HG03460 (cell line): ENCODE measurements around the gene C11orf71.

Experiments used
- ATAC-seq: cut with Tn5 transposase; IDR thresholded peaks from one replicate; pipeline ENCODE4 v1.9.1; 2021; ENCODE audit not compliant: unreplicated experiment

Gene C11orf71

DNA sequence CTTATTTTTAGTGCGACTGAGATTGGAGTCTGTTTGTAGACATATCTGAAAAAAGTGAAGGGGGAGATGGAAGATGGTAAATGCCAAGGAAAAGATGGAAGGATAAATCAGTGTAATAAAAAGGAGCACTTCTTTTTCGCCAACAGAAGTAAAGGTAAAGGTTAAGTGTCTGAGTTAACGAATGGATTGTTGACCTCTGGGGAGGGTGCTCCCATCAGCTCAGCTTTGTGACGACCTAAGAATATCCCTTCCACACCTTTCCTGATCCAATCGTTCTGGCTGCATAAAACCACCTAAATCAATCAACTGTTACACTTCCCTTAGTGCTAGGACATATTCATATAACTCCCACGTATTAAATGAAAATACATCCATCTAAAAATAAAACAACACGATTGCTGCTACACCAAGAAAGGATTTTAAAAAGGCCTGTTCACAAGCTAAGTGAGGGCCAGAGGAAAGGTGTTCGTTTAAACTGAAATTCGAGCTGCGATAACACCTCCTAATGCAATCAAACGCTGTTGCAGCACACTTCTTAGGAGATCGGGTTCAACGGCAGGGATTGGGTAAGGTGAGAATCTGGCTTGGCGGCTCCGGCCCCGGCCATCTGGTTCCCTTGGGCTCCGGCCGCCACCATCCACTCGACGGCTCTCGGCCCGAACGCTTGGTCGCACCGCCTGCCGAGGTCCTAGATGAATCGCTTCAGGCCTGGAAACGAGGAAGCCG is 658 bp downstream of the C11orf71 start:
- peak; percentile 29 for ATAC-seq

- ATAC-seq, result no peak
These were observed 1.9 kb downstream of the C11orf71 start for GRCh38 chr11:114398303-114398920.

- ATAC-seq, result no peak
These were observed 2.8 kb downstream of the C11orf71 start for GRCh38 chr11:114397349-114397982.

DNA sequence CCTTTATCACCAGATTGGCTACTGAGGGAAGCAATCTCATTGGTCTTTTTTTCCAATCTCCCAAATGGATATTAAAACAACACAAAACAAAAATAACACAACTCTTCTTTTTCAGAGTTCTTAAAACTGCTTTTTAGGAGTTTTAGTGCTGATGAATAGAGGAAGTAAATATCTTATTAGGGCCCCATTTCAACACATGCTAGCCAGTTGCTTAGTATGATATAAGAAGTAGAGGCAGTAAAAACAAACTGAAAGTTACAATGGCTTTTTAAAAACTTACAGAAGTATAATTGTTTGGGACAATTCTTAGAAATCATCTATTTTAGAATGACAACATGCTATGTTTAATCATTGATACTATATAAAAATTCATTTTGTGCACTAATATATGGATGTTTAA is 3.4 kb downstream of the C11orf71 start:
- ATAC-seq, result no peak

GRCh38 chr11:114395736-114396135 is 4.6 kb downstream of the C11orf71 start:
- ATAC-seq, result no peak

- ATAC-seq, result no peak
These were observed 7.3 kb downstream of the C11orf71 start for GRCh38 chr11:114392735-114393667.

- no peak for ATAC-seq
These were observed 13.8 kb downstream of the C11orf71 start for GRCh38 chr11:114386545-114386944.

DNA sequence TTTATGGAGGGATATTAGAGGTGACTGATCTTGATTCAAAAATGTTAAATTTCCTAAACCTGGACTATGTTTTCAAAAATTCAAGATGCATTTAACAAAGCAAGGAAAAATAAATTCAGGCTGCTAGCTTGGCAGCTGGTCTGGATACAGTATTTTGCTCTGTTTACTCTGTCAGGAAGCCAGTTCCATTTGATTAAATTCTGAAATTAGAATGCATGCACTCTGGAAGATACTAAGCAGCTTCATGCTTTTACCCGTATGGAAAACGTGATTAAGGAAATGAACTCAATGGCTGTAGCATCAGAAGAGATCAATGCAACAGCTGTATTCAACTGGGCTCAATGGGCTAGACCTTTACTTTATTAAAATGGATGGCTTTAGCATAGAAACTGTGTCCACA is 14.2 kb downstream of the C11orf71 start:
- no peak for ATAC-seq

DNA sequence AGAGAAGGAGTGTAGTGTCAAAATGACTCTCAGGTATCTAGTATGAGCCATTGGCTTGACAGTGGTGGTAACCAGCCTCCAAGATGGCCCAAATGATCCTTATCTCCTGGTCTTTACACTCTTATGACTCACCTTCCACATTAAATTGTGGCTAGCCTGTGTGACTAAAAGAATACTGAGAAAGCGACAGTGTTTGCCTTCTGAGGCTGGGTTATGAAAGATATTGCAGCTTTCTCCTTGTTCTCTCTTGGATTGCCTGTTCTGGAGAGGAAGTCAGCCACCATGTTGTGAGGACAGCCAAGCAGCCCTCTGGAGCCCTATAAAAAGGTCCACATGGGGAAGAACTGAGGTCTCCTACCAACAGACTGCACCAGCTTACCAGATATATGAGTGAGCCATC is 15.8 kb downstream of the C11orf71 start:
- ATAC-seq, result no peak

GRCh38 chr11:114382509-114382908 is 17.8 kb downstream of the C11orf71 start:
- ATAC-seq, result no peak

DNA sequence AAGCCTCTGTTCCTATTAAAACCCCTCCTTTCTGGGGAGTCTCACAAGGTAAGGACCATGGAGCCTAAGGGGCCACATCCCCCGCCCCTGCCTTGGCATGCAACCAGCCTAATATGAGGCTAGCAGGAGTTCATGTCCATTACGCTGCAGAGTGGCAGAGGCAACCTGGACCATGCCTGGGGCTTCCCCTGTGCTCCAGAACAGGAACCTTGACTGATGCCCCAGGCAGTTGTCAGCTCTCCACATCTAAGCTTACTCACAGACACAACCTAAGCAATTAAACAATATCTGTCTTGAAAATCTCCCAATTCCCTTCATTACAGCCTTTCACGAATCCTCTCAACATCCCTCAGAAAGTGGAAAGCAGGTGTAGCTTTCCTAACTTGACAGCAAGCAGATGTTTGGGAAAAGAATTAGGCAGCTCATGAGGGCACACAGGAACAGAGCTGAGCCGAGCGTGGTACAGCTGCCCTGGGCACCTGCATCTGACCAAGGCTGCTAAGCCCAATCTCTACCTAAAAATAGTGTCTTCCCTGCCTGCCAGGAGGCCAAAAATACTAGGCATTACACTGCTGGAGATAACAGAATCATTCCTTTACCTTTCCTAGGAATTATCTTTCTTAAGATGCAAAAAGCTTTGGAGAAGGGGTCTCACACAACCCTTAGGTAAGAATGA is 20.8 kb downstream of the C11orf71 start:
- ATAC-seq, result no peak

GRCh38 chr11:114377612-114378267 is 22.6 kb downstream of the C11orf71 start:
- ATAC-seq, result no peak

- ATAC-seq, result no peak
These were observed 25.3 kb downstream of the C11orf71 start for GRCh38 chr11:114375052-114375451.

DNA sequence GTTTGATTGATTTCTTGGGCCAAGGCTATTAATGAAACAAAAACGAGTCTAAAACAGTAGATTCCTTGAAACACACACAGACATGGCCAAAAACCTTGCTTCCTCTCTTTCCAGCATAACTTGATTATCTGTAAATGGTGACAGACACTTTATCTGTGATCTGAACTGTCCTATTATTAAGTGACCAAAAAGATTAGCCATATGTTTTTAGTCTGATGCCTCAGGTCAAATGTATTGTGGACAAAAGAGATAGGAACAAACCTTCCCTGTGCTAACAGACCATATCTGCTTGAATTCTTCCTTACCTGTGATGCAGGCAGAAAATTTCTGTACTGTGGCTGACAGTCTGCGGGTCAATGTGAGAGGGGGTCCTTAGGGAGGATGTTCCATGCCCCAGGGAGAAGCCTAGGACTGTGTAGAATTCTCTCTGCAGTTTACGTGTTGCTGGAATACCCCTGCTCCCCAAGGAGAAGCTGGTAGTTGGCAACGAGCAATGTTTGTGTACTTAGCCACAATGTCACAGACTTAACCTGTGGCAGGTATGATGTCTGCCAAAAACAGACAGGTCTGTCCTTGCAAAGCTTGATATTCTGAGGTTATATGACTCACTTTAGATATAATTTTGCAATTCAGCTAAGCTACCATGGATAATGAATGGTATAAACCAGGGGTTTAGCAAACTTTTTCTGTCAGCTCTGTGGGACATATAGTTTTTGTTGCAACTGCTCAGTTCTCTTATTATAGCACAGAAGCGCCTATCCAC is 31.2 kb downstream of the C11orf71 start:
- ATAC-seq, result no peak

DNA sequence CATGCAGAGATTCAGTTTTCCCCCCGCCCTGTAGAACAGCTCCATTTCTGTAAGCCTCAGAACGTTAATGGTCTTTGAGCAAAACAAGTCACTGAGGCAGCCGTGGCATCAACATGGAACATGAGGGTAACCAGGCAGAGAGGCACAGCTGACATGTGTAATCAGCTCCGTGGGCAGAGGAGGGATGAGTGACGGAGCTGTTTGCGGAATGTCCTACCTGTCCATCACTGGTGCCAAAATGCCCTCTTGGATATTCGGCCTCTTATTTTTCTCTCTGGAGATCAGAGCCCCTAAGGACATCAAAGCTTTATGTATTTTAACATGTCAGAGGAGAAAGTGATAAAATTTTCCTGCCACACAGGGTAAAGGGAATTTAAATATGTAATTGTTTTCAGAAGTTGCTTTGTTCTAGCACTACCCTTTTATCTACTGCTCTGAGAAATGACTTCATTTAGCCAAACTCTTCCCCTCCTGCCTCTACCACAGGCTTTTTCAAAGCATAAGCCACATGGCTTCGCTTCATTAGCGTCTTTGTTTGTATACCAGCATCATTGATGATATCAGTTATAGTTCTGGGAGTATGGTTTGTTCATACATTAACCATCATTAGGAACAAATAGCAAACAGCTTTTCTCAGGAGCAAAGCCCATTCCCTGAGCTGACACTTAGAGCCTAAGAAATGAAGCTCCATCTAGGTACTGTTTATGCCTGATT is 32.9 kb downstream of the C11orf71 start:
- ATAC-seq, result no peak

DNA sequence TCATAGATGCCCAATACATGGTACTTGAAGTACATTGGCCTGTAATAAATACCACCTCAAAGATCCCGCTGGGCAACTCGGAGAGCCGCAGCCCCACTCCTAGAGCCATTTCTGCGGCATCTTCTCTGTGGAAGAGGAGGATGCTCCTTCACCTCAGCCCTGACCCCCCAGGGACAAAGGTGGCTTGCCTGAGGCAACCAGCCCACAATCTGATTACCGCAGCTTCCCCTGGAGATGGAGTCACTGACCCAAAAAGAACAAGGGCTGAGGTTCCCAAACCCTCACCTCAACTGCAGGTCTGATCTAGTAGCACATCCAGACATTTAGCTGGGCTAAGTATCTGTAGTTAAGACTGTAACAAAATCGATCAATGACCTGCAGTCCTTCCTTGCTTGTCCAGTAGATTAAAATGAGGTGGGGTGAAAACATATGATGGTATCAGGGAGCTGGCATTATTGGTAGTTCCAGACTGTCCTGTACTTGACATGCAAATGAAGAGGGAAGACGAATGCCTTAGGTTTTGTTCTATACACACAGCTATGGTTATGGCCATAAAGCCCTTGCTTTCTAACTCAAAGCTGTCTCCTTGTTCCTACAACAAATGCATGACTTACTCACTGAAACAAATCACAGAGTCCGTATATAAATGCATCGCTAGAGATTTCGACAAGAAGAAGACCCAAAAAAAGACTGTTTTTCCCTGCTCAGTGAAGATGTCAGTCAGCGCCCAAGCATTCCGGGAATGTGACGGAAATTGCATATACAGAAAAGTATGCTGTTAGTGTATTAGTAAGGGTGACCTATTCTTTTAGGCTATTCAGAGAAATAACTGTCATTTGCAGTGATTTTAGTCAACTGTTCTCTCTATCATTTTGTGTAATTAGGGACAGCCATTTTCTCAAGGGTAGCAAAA is 33.7 kb downstream of the C11orf71 start:
- ATAC-seq, result no peak

DNA sequence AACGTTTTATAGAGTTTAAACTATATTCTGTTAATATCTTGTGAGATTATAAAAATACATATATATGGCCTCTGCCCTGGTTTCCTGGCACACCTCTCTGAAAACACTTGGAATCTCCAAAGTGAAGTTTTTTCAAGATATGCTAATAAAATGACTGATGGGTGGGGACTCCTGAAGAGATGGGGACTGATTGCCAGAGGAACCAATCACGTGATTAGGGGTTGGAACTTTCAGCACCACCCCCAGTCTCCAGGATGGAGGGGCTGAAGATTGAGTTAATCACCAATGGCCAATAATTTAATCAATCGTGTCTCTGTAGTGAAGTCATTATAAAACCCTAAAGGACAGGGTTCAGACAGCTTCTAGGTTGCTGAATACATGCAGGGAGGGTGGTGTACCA is 37.4 kb downstream of the C11orf71 start:
- ATAC-seq, result no peak

DNA sequence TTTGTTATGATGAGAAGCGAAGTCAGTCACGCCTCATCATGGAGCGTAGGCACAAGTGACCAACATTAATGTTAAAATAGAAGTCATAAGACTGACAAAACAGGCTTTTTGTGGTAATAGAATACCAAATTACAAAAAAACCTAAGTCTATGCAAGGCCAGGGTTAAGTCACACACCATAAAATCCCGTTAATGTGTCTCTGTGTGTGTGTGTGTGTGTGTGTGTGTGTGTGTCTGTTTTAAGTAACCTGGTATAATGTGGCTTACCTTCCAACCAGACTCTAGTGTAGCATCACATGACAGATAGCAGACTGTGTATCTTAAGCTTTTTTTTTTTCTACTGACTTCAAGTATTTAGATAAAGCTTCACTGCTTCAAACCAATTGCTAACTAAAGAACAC is 38.0 kb downstream of the C11orf71 start:
- no peak for ATAC-seq
